HepG2 (cell line): ENCODE measurements around the gene MLX. TPM values are rescaled to one million over a fixed set of nuclear protein-coding genes. Genes with fewer than 3 reads are reported as not detected.

Source experiments
- CBFB ChIP-seq: sonication (generic); formaldehyde crosslinking; IDR thresholded peaks from 2 replicates; pipeline ENCODE4 v1.4.0; 2020; ENCODE audit warnings: missing genetic modification reagents
- CBX1 ChIP-seq: IDR thresholded peaks from one replicate; pipeline ENCODE4 v1.6.1; 2016; ENCODE audit warnings: antibody characterized with exemption, low read depth
- DMTF1 ChIP-seq: sonication (generic); formaldehyde crosslinking; IDR thresholded peaks from 2 replicates; pipeline ENCODE4 v1.4.0; 2020; ENCODE audit warnings: mild to moderate bottlenecking, missing genetic modification reagents
- HOXA3 ChIP-seq: sonication (generic); formaldehyde crosslinking; IDR thresholded peaks from 2 replicates; pipeline ENCODE4 v1.5.0; 2020; ENCODE audit warnings: missing genetic modification reagents
- MEIS2 ChIP-seq: sonication (generic); formaldehyde crosslinking; IDR thresholded peaks from 2 replicates; pipeline ENCODE4 v1.9.0; 2021; ENCODE audit warnings: mild to moderate bottlenecking, missing genetic modification reagents
- NAIF1 ChIP-seq: sonication (generic); formaldehyde crosslinking; IDR thresholded peaks from 2 replicates; pipeline ENCODE4 v1.5.0; 2020; ENCODE audit warnings: mild to moderate bottlenecking, missing genetic modification reagents, borderline replicate concordance
- SOX5 ChIP-seq: IDR thresholded peaks from 2 replicates; pipeline ENCODE4 v1.6.1; 2016; ENCODE audit warnings: borderline replicate concordance
- SPEN ChIP-seq: sonication (generic); formaldehyde crosslinking; IDR thresholded peaks from 2 replicates; pipeline ENCODE4 v1.5.1; 2020; ENCODE audit warnings: low read depth, mild to moderate bottlenecking, missing genetic modification reagents
- TAF15 ChIP-seq: fragments of 200-400 bp; formaldehyde crosslinking; IDR thresholded peaks from one replicate; pipeline ENCODE4 v1.6.1; 2018; ENCODE audit warnings: mild to moderate bottlenecking, low read depth, low read length; ENCODE audit not compliant: poor library complexity, severe bottlenecking
- THAP7 ChIP-seq: sonication (generic); formaldehyde crosslinking; IDR thresholded peaks from 2 replicates; pipeline ENCODE4 v1.8.1; 2023; ENCODE audit warnings: mild to moderate bottlenecking, missing genetic modification reagents
- ZBTB2 ChIP-seq: sonication (generic); formaldehyde crosslinking; IDR thresholded peaks from 2 replicates; pipeline ENCODE4 v1.8.0; 2022; ENCODE audit warnings: low read depth, missing genetic modification reagents
- ZFP90 ChIP-seq: sonication (generic); formaldehyde crosslinking; IDR thresholded peaks from 2 replicates; pipeline ENCODE4 v1.8.0; 2022; ENCODE audit warnings: missing genetic modification reagents, mild to moderate bottlenecking, inconsistent platforms, borderline replicate concordance
- ZMYM4 ChIP-seq: sonication (generic); formaldehyde crosslinking; IDR thresholded peaks from 2 replicates; pipeline ENCODE4 v1.8.1; 2023; ENCODE audit warnings: mild to moderate bottlenecking, missing genetic modification reagents
- ZNF274 ChIP-seq: sonication (generic); formaldehyde crosslinking; IDR thresholded peaks from 2 replicates; pipeline ENCODE4 v1.5.1; 2020; ENCODE audit warnings: mild to moderate bottlenecking, missing genetic modification reagents
- ZNF414 ChIP-seq: sonication (generic); formaldehyde crosslinking; IDR thresholded peaks from 2 replicates; pipeline ENCODE4 v1.5.0; 2020; ENCODE audit warnings: missing genetic modification reagents
- ZNF552 ChIP-seq: sonication (generic); formaldehyde crosslinking; IDR thresholded peaks from 2 replicates; pipeline ENCODE4 v1.9.0; 2022; ENCODE audit warnings: missing genetic modification reagents, mild to moderate bottlenecking, borderline replicate concordance
- ZNF557 ChIP-seq: sonication (generic); formaldehyde crosslinking; IDR thresholded peaks from 2 replicates; pipeline ENCODE4 v1.4.0; 2020; ENCODE audit warnings: missing genetic modification reagents
- ZNF580 ChIP-seq: IDR thresholded peaks from 2 replicates; pipeline ENCODE4 v1.6.1; 2016; ENCODE audit warnings: low read depth, borderline replicate concordance
- ZNF687 ChIP-seq: sonication (generic); formaldehyde crosslinking; IDR thresholded peaks from 2 replicates; pipeline ENCODE4 v1.5.1; 2020; ENCODE audit warnings: mild to moderate bottlenecking, missing genetic modification reagents, moderate library complexity
- polyA plus RNA-seq, 8 experiments: library from polyadenylated mRNA; depleted of rRNA in 3 of 8; stranded (reverse) in 7 of 8; unstranded in 1 of 8; fragments of >200 nt; fragmentation: Illumina TruSeq in 4 of 8; extraction: Trizol in 4 of 8; gene quantifications; 2 replicates each; pipeline versions ENCODE4 v1.2.1 to v1.2.3, GENCODE V29; 2011 to 2016; ENCODE audit warnings: low read depth in 4 of 8, missing spikeins in 1 of 8, mixed read lengths in 1 of 8; ENCODE audit not compliant: insufficient read depth in 1 of 8
- total RNA-seq, 5 experiments: library from RNA; depleted of rRNA; stranded (reverse); fragments of >200 nt; fragmentation: Illumina TruSeq; extraction: Trizol; gene quantifications; 2 replicates each; pipeline ENCODE4 v1.2.3, GENCODE V29; 2016; ENCODE audit warnings: low read depth in 1 of 5

Gene MLX
- total and polyA plus RNA-seq, 2 of the 13 experiments (the other 11 are each of a cell fraction or from before 2014, with no cell fraction given) = 38.9 to 74.4 TPM

GRCh38 chr17:42536048-42536371, 30.9 kb upstream of the MLX start, which contains the start of gene NAGLU (continued):
- TF ChIP-seq DMTF1 (CRISPR knock-in tag) (0 out of 2 replicates have a peak, but pooled peaks have one; percentile 6), ZMYM4 (CRISPR knock-in tag) (peak; percentile 57; the same call in 1 of the 2 replicates), ZFP90 (CRISPR knock-in tag) (peak; percentile 75; the same call in 1 of the 2 replicates), SOX5 (CRISPR knock-in tag) (peak; percentile 67; the same call in 1 of the 2 replicates), NAIF1 (no peak), ZNF687 (CRISPR knock-in tag) (peak; percentile 95), ZNF414 (CRISPR knock-in tag) (peak; percentile 63; the same call in 1 of the 2 replicates), ZNF557 (CRISPR knock-in tag) (0 out of 2 replicates have a peak, but pooled peaks have one; percentile 68), ZNF274 (CRISPR knock-in tag) (peak; percentile 80; the same call in 1 of the 2 replicates), SPEN (CRISPR knock-in tag) (peak; percentile 58; the same call in 1 of the 2 replicates), CBX1 (peak; percentile 67), ZBTB2 (CRISPR knock-in tag) (0 out of 2 replicates have a peak, but pooled peaks have one; percentile 61), ZNF580 (CRISPR knock-in tag) (peak; percentile 83; the same call in 1 of the 2 replicates), ZNF552 (CRISPR knock-in tag) (0 out of 2 replicates have a peak, but pooled peaks have one; percentile 87), MEIS2 (CRISPR knock-in tag) (peak; percentile 76; the same call in 1 of the 2 replicates), TAF15 (peak; percentile 40), HOXA3 (CRISPR knock-in tag) (peak; percentile 67; the same call in 1 of the 2 replicates), CBFB (CRISPR knock-in tag) (peak; percentile 46; the same call in 1 of the 2 replicates), THAP7 (CRISPR knock-in tag) (0 out of 2 replicates have a peak, but pooled peaks have one; percentile 3)
